HEK293 (cell line): ENCODE data around the gene FERMT3.

Source experiments
- CTCF ChIA-PET: fragments of 350-600 bp; formaldehyde crosslinking; extraction: SDS; loops from one replicate; lab custom pipeline; 2021; ENCODE audit warnings: antibody characterized with exemption; lab: Yijun Ruan, JAX
- POLR2A ChIA-PET: fragments of 300-600 bp; formaldehyde crosslinking; extraction: SDS; loops from one replicate; lab custom pipeline; 2020; ENCODE audit warnings: antibody characterized with exemption, inconsistent platforms; lab: Yijun Ruan, JAX
- H3K27ac ChIP-seq: fragments of 200-500 bp; sonication (Bioruptor generic); 2 replicates; pipeline ENCODE4 v1.5.1; 2014; ENCODE audit warnings: low read depth, low read length, control low read depth, inconsistent platforms; ENCODE audit errors: extremely low read depth
- H3K36me3 ChIP-seq, 2 experiments: fragments of 200-500 bp in 1 of 2; sonication (Bioruptor generic) in 1 of 2; 1 replicate in 1 of 2; 2 replicates in 1 of 2; pipeline ENCODE4 v1.5.1; 2014 to 2017; ENCODE audit warnings: inconsistent platforms in 2 of 2, low read length in 2 of 2; ENCODE audit not compliant: control insufficient read depth in 2 of 2, insufficient read depth in 1 of 2
- H3K4me1 ChIP-seq: fragments of 200-500 bp; sonication (Bioruptor generic); 2 replicates; pipeline ENCODE4 v1.5.1; 2014; ENCODE audit warnings: mild to moderate bottlenecking, low read length, inconsistent platforms; ENCODE audit not compliant: control insufficient read depth, insufficient read depth
- H3K4me3 ChIP-seq: 2 replicates; pipeline ENCODE4 v1.5.1; 2011; ENCODE audit warnings: low read depth, mild to moderate bottlenecking, control low read depth, low read length, moderate library complexity
- H3K9me3 ChIP-seq: fragments of 200-500 bp; sonication (Bioruptor generic); 2 replicates; pipeline ENCODE4 v1.5.1; 2014; ENCODE audit warnings: low read depth, low read length, inconsistent platforms; ENCODE audit not compliant: control insufficient read depth, insufficient read depth
- FEZF1 ChIP-seq: fragments of 450-650 bp; formaldehyde crosslinking; IDR thresholded peaks from 2 replicates; pipeline ENCODE4 v1.5.1; 2016; ENCODE audit warnings: missing biosample characterization, missing genetic modification characterization
- GLIS1 ChIP-seq: fragments of 450-650 bp; formaldehyde crosslinking; IDR thresholded peaks from 2 replicates; pipeline ENCODE4 v1.5.1; 2016; ENCODE audit warnings: missing biosample characterization, missing genetic modification characterization
- KLF17 ChIP-seq: fragments of 450-650 bp; formaldehyde crosslinking; IDR thresholded peaks from 2 replicates; pipeline ENCODE4 v1.5.1; 2016; ENCODE audit warnings: missing biosample characterization, missing genetic modification characterization
- KLF9 ChIP-seq: fragments of 450-650 bp; formaldehyde crosslinking; IDR thresholded peaks from 2 replicates; pipeline ENCODE4 v1.5.1; 2016; ENCODE audit warnings: missing biosample characterization, missing genetic modification characterization, low read depth
- REST ChIP-seq: fragments of 450-650 bp; formaldehyde crosslinking; IDR thresholded peaks from 2 replicates; pipeline ENCODE4 v1.5.1; 2016; ENCODE audit warnings: missing biosample characterization, missing genetic modification characterization
- ZBTB17 ChIP-seq: fragments of 450-650 bp; formaldehyde crosslinking; IDR thresholded peaks from 2 replicates; pipeline ENCODE4 v1.5.1; 2016; ENCODE audit warnings: missing biosample characterization, missing genetic modification characterization
- ZBTB20 ChIP-seq: fragments of 450-650 bp; formaldehyde crosslinking; IDR thresholded peaks from 2 replicates; pipeline ENCODE4 v1.5.1; 2016; ENCODE audit warnings: missing biosample characterization, missing genetic modification characterization
- ZBTB48 ChIP-seq: fragments of 450-650 bp; formaldehyde crosslinking; IDR thresholded peaks from 2 replicates; pipeline ENCODE4 v1.5.1; 2016; ENCODE audit warnings: missing biosample characterization, missing genetic modification characterization
- ZBTB8A ChIP-seq: fragments of 450-650 bp; formaldehyde crosslinking; IDR thresholded peaks from 2 replicates; pipeline ENCODE4 v1.5.1; 2016; ENCODE audit warnings: missing biosample characterization, missing genetic modification characterization
- ZFP69B ChIP-seq: fragments of 450-650 bp; formaldehyde crosslinking; IDR thresholded peaks from 2 replicates; pipeline ENCODE4 v1.5.1; 2016; ENCODE audit warnings: missing biosample characterization, missing genetic modification characterization
- ZNF10 ChIP-seq: fragments of 450-650 bp; formaldehyde crosslinking; IDR thresholded peaks from 2 replicates; pipeline ENCODE4 v1.5.1; 2017; ENCODE audit warnings: missing biosample characterization, missing genetic modification characterization
- ZNF132 ChIP-seq: fragments of 450-650 bp; formaldehyde crosslinking; IDR thresholded peaks from 2 replicates; pipeline ENCODE4 v1.5.1; 2017; ENCODE audit warnings: missing biosample characterization, missing genetic modification characterization, borderline replicate concordance
- ZNF239 ChIP-seq: fragments of 450-650 bp; formaldehyde crosslinking; IDR thresholded peaks from 2 replicates; pipeline ENCODE4 v1.5.1; 2016; ENCODE audit warnings: missing biosample characterization, missing genetic modification characterization
- ZNF24 ChIP-seq: fragments of 450-650 bp; formaldehyde crosslinking; IDR thresholded peaks from 2 replicates; pipeline ENCODE4 v1.5.1; 2016; ENCODE audit warnings: missing biosample characterization, missing genetic modification characterization
- ZNF335 ChIP-seq: fragments of 450-650 bp; formaldehyde crosslinking; conservative IDR thresholded peaks from 2 replicates; pipeline ENCODE4 v1.5.1; 2016; ENCODE audit warnings: missing biosample characterization, missing genetic modification characterization
- ZNF350 ChIP-seq: fragments of 450-650 bp; formaldehyde crosslinking; IDR thresholded peaks from 2 replicates; pipeline ENCODE4 v1.5.0; 2017; ENCODE audit warnings: missing biosample characterization, mild to moderate bottlenecking, missing genetic modification characterization
- ZNF48 ChIP-seq: fragments of 450-650 bp; formaldehyde crosslinking; IDR thresholded peaks from 2 replicates; pipeline ENCODE4 v1.5.1; 2016; ENCODE audit warnings: missing biosample characterization, missing genetic modification characterization
- ZNF549 ChIP-seq: fragments of 450-650 bp; IDR thresholded peaks from 2 replicates; pipeline ENCODE4 v1.5.1; 2018; ENCODE audit warnings: missing biosample characterization, missing genetic modification characterization, mild to moderate bottlenecking, inconsistent platforms, moderate library complexity
- ZNF585B ChIP-seq: fragments of 450-650 bp; formaldehyde crosslinking; IDR thresholded peaks from 2 replicates; pipeline ENCODE4 v1.5.1; 2016; ENCODE audit warnings: missing biosample characterization, missing genetic modification characterization
- ZNF610 ChIP-seq: fragments of 450-650 bp; formaldehyde crosslinking; IDR thresholded peaks from 2 replicates; pipeline ENCODE4 v1.5.1; 2016; ENCODE audit warnings: missing biosample characterization, missing genetic modification characterization, borderline replicate concordance
- ZNF623 ChIP-seq: fragments of 450-650 bp; formaldehyde crosslinking; IDR thresholded peaks from 2 replicates; pipeline ENCODE4 v1.5.1; 2016; ENCODE audit warnings: missing biosample characterization, missing genetic modification characterization
- ZNF768 ChIP-seq: fragments of 450-650 bp; formaldehyde crosslinking; IDR thresholded peaks from 2 replicates; pipeline ENCODE4 v1.5.1; 2018; ENCODE audit warnings: missing biosample characterization, mild to moderate bottlenecking, missing genetic modification characterization
- TF ChIP-seq, protein P1 (sequence below): fragments of 450-650 bp; formaldehyde crosslinking; IDR thresholded peaks from 2 replicates; pipeline ENCODE4 v1.5.1; 2016; ENCODE audit warnings: missing biosample characterization, missing genetic modification characterization
- TF ChIP-seq, protein P2 (sequence below): fragments of 450-650 bp; formaldehyde crosslinking; IDR thresholded peaks from 2 replicates; pipeline ENCODE4 v1.5.1; 2016; ENCODE audit warnings: missing biosample characterization, missing genetic modification characterization

The FERMT3 gene

DNA sequence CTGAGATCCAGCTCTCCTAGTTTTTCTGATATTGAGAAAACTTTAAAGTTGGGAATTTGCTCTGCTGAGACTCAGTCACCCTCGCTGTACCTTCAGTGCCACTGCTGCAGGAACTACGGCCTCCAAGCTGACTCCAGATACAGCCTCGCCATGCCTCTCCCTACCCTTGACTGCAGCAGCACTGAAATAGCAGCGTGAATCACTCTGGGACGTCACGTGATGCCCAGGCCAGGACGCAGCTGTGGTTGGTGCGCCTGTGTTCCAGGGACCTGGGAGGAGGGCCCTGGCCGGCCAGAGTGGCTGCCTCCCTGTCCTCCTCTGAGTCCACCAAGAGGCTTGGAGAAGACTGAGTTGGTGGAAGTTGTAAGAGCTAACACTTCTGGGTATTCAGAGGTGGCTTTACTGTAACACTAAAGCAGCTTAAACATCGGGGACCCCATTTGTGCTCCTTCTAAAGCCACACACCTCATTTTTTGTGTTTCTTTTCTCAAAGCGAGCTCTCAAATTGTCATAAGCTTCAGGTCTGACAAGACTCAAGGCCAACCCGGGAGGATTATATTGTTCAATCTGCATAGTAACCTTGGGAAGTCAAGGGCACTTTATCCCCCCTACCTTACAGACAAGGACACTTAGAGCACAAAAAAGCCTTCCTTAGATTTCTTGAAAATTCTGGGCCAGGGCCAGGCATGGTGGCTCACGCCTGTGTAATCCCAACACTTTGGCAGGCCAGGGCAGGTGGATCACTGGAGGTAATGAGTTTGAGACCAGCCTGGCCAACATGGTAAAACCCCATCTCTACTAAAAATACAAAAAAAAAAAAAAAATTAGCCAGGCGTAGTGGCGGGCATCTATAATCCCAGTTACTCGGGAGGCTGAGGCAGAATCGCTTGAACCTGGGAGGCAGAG lies 24.8 kb upstream of the FERMT3 start (continued):
- no peak for TF ChIP-seq ZNF48

GRCh38 chr11:64183890-64184289 lies 22.6 kb upstream of the FERMT3 start:
- no peaks in the 10 kb centered on the region for H3K9me3 ChIP-seq
- peaks cover 4 to 17% of the 10 kb centered on the region in 2 experiments; a peak in 2 of 3 replicates for H3K36me3 ChIP-seq
- H3K27ac ChIP-seq = no peak overlapping the region
- CTCF ChIA-PET = no interaction called here
- H3K4me3 ChIP-seq = no peak overlapping the region
- POLR2A ChIA-PET = interaction anchor here (0.6 to 3.0 kb wide), 10 partner anchors 17 to 476 kb away, joined by 3 to 32 read pairs (median 10); partner anchors contain the start of genes ESRRA, FERMT3, NUDT22 and TRPT1
- H3K4me1 ChIP-seq = peaks cover 3% of the 10 kb centered on the region; the same call in 1 of the 2 replicates
- TF ChIP-seq ZNF623 (peak; percentile 92), ZNF350 (tag by site-specific recombination) (no peak)

DNA sequence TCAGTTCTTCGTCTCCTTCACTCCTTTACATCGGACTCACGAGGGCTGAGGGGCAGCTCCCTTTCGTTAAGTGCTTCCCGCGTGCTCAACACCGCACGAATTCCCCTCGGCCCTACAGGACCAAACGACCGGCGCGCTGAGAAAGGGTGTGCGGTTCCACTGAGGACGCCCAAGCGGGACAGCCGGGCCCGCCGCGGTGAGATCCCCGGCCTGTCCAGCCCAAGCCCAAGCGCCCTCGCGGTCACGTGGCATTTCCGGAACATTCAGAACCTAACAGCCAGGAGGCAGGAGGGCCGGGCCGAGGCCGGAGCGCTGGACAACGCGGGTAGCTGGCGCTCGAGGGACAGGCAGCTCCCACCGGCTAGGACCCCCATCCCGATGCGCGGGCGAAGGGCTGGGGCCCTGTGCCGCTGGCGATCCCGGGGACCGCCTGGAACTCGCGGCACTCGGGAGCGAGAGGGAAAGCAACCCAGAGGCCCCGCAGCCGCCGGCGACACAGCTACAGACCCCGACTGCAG lies 21.3 kb upstream of the FERMT3 start:
- Histone ChIP-seq H3K4me1 (peaks cover 3% of the 10 kb centered on the region; the same call in 1 of the 2 replicates), H3K36me3 (peaks cover 4 to 17% of the 10 kb centered on the region in 2 experiments; a peak in 2 of 3 replicates), H3K9me3 (no peaks in the 10 kb centered on the region), H3K4me3 (peak overlapping the region; percentile 75), H3K27ac (peak overlapping the region; percentile 82)
- ChIA-PET CTCF (interaction anchor here (0.6 to 4.0 kb wide), 4 partner anchors 16 to 146 kb away, joined by 3 to 31 read pairs (median 3); partner anchors contain the start of gene FERMT3), POLR2A (interaction anchor here (0.6 to 3.0 kb wide), 36 partner anchors 10 to 1611 kb away, joined by 3 to 32 read pairs (median 5); partner anchors contain the start of genes BAD, COX8A, EEF1G and ESRRA)
- TF ChIP-seq GLIS1 (tag by site-specific recombination) (0 out of 2 replicates have a peak, but pooled peaks have one; percentile 10), ZBTB17 (tag by site-specific recombination) (peak; percentile 10; the same call in 1 of the 2 replicates), ZNF239 (0 out of 2 replicates have a peak, but pooled peaks have one; percentile 65), KLF9 (tag by site-specific recombination) (peak; percentile 55), ZBTB48 (tag by site-specific recombination) (peak; percentile 70; the same call in 1 of the 2 replicates), ZNF610 (0 out of 2 replicates have a peak, but pooled peaks have one; percentile 45), ZBTB20 (tag by site-specific recombination) (peak; percentile 72; the same call in 1 of the 2 replicates), ZNF585B (tag by site-specific recombination) (no peak), ZNF335 (peak; percentile 92), ZNF24 (tag by site-specific recombination) (peak; percentile 60; the same call in 1 of the 2 replicates), ZNF768 (tag by site-specific recombination) (no peak), ZNF10 (tag by site-specific recombination) (no peak), FEZF1 (tag by site-specific recombination) (no peak), ZNF132 (tag by site-specific recombination) (no peak), KLF17 (tag by site-specific recombination) (peak; percentile 90), REST (tag by site-specific recombination) (peak; percentile 50; the same call in 1 of the 2 replicates), ZBTB8A (tag by site-specific recombination) (peak; percentile 58; the same call in 1 of the 2 replicates), ZNF549 (tag by site-specific recombination) (no peak), ZFP69B (tag by site-specific recombination) (peak; percentile 68; the same call in 1 of the 2 replicates)
- TF ChIP-seq, protein P1, sequence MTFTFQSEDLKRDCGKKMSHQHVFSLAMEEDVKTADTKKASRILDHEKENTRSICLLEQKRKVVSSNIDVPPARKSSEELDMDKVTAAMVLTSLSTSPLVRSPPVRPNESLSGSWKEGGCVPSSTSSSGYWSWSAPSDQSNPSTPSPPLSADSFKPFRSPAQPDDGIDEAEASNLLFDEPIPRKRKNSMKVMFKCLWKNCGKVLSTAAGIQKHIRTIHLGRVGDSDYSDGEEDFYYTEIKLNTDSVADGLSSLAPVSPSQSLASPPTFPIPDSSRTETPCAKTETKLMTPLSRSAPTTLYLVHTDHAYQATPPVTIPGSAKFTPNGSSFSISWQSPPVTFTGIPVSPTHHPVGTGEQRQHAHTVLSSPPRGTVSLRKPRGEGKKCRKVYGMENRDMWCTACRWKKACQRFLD (tag by site-specific recombination) = 0 out of 2 replicates have a peak, but pooled peaks have one; percentile 44
- TF ChIP-seq, protein P2, sequence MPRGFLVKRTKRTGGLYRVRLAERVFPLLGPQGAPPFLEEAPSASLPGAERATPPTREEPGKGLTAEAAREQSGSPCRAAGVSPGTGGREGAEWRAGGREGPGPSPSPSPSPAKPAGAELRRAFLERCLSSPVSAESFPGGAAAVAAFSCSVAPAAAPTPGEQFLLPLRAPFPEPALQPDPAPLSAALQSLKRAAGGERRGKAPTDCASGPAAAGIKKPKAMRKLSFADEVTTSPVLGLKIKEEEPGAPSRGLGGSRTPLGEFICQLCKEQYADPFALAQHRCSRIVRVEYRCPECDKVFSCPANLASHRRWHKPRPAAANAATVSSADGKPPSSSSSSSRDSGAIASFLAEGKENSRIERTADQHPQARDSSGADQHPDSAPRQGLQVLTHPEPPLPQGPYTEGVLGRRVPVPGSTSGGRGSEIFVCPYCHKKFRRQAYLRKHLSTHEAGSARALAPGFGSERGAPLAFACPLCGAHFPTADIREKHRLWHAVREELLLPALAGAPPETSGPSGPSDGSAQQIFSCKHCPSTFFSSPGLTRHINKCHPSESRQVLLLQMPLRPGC (tag by site-specific recombination) = peak; percentile 71; the same call in 1 of the 2 replicates
